Left cardiac atrium (tissue), 4 donors: ENCODE data around the gene CDSN. TPM values are rescaled to one million over a fixed set of nuclear protein-coding genes. Genes with fewer than 3 reads are reported as not detected.

Source experiments
- ATAC-seq, 2 donors: fragments of 200-7000 bp; cut with Tn5 transposase; one replicate each; pipeline ENCODE4 v1.9.1; 2020; ENCODE audit warnings: mild to moderate bottlenecking in 2 of 2, moderate library complexity in 2 of 2
- DNase-seq: peaks from one replicate; pipeline ENCODE4 v3.0.0-alpha.2; 2020
- intact Hi-C, 2 donors: fragments of 100-400 bp; cut with DNase I; formaldehyde crosslinking; loops; one replicate each; pipeline versions ENCODE4 v1.14.1 to v1.15.1; 2022 to 2023
- total RNA-seq, 2 donors: library from RNA; stranded (reverse); fragmentation: NEBNext Ultra II Directional; extraction: Animal tissue kit (Norgen Biotek cat#: 25700); gene quantifications; one replicate each; pipeline ENCODE4 v1.2.1, GENCODE V29; 2021
- donor health status: DM: no; HTN: yes; CAD: no.
- donor health status: DM: no; HTN: yes; CAD: no; lungs with severe emphysema.
- donor health status: DM: yes; HTN: yes; CAD: no.
- donor health status: Dilated cardiomyopathy.

CDSN gene
- total RNA-seq, 2 donors from 2014 or later: 0.10 TPM; not detected in 1

DNA sequence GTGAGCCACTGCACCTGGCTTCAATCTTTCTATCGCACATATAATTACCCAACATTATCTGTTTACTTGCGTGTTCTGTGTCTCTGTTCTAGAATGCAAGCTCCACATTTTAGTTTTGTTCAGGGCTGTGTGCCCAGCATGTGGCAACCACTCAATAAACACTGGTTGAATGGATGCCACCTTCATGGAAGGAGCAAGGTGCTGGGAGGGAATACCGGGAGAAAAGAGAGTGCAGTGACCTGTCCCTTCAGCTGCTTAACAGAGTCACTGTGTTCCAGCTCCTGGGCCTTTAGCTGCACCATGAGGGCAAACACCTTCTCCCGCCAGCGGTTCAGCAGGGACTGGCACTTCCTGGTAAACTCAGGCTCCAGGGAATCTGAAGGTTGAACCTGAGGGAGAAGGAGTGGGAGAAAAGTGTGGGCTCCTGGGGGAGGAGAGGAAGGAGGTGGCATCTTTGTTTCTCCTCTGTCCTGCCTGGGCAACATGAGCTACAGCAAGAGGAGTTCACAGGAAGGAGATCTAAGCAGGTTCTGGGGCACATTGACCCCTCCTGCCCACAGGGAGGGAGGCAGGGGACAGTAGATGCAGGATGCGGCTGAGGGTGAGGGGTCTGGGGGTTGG is 29.7 kb upstream of the CDSN start:
- DNase-seq (no peak), ATAC-seq (no peak)
- intact Hi-C loops: no loop called here

DNA sequence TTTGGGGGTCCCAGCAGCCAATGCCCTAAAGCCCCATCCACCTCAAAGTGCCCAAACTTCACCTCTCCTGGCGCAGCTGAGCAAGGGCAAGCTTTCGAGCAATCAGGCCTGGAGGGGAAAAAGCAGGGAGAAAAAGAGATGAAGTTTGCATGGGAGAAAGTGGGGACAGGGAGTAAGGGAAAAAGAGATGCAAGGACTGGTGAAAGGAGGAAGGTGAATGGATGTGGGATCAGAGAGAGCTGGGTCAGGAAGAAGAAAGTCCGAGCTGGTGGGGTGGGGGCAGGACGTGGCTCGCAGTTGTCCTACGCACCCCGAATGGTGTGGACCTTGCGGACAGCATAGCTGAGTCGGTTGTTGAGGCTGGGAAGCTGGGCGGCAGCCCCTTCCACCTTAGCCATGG is 25.1 kb upstream of the CDSN start:
- intact Hi-C loops: no loop called here
- DNase-seq (no peak), ATAC-seq (no peak)

DNA sequence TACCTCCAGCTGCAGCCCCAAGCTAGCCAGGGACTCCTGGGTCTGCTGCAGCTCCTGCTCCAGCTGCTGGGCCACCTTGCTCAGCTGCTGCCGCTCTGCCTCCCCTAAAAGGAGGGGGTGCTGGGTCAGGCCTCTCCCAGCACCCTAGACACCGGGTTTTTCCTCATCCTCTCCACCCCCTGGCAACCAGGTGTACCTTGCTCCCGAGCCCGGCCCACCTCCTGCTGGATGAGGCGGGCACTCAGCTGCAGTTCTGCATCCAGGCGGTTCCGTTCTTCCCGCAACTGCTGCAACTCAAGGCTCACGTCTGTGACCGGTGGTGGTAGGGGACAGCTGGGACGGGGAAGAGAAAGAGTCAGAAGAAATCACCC is 24.7 kb upstream of the CDSN start:
- no peak for ATAC-seq
- intact Hi-C loops: no loop called here
- no peak for DNase-seq

DNA sequence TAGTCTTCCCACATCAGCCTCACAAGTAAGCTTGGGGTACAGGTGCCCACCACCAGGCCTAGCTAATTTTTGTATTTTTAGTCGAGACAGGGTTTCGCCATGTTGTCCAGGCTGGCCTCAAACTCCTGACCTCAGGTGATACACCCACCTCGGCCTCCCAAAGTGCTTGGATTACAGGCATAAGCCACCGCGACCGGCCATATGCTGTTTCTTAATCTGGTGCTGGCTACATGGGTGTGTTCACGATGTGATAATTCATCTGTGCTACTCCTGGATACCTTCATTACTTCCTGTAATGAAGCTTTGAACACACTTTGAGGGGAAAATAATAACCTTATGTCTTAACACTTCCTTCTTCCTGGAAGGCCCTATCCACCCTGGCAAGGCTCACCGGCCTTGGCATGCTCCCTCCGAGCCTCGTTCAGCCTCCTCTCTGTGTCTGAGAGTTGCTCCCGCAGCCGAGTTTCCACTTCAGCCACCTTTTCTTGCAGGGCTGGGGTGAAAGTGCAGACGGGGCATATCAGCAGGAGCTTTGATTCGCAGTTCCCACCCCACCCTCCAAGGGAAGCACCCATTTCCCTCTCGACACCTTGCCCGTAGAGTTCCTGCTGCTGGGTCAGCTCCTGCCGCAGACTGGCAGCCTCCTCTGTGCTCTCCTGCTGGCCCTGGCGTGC is 24.2 kb upstream of the CDSN start:
- DNase-seq (no peak), ATAC-seq (no peak)
- intact Hi-C loops: no loop called here

DNA sequence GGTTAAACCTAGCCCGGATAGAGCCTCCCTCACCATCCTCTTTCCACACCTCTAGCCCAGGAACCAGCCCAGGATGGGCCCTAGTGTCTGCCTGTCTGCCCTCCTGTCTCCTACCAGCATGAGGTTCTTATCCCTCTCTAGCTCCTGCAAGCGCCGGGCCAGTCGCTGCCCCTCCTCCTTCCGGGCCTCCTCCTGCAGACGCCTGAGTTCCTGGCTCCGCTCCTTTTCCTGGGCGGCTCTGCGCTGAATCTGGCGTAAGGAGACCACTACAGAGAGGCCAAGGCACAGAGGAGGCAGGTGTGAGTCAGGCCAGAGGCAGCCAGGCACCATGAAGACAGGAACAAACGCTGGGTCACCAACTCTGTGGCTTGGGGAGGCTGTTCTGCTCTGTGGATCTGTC is 22.9 kb upstream of the CDSN start:
- intact Hi-C loops: no loop called here
- DNase-seq (peak; percentile 81), ATAC-seq (peak; percentile 55 to 90)

DNA sequence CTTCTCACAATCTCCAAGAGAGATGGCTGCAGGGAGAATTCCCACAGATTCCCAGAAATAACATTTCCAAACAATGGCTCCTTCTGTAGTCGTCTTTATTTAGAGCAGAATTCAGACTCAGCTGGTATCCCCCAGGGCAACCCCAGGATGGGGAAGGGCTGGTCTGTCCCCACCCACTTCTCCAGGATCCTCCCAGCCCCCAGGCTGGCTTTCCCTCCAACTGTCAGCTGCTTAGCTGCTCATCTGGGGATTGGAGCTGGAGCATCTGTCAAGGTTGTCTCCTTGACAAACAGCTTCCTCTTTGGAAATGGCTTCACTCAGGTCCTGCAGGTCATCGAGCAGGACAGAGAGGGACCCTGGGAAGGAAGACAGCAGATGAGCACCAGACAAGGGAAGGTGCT is 22.1 kb upstream of the CDSN start:
- no peak for DNase-seq
- intact Hi-C loops: no loop called here
- ATAC-seq: peak in 1 of 2 donors; percentile 19

DNA sequence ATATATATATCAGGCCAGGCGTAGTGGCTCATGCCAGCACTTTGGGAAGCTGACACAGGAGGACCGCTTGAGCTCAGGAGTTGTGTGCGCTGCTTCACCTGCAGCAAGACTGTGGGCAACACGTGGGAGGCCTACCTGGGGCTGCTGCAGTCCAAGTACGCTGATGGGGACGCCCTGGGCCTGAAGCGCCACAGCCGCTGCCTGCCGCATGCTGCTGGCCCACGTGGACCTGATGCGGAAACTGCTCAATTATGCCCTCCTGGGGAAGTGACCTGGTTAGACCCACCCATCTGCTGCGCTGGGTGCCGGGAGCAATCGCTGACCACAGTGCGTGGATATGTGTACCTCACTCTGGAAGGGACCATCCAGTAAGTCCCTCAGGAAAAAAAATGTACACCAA is 20.4 kb upstream of the CDSN start:
- DNase-seq: no peak
- intact Hi-C loops: no loop called here

DNA sequence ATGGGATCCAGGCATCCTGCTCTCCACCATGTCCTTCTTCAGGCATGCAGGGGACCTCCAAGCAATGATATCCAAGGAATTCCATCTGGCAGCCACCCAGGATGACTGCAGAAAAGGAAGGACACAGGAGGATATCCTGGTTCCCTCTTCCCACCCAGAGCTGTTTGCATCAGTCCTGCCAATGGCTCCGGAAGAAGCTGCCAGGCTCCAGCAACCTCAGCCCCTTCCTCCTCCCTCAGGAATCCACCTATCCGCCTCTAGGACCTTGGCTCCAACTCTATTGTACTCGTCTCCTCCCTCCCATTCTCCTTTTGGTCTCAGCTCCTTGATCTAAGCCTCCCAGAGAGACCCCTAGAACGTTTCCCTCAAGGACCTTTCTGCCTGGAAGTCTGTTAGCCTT is 19.4 kb upstream of the CDSN start:
- intact Hi-C loops: loop anchor here (2.0 to 5.0 kb wide), 2 partner anchors 53 to 228 kb away; no protein-coding TSS in a partner anchor
- no peak for DNase-seq
- no peak for ATAC-seq

More for the DNA sequence above, 20.4 kb upstream of the CDSN start:
- no peak for ATAC-seq

DNA sequence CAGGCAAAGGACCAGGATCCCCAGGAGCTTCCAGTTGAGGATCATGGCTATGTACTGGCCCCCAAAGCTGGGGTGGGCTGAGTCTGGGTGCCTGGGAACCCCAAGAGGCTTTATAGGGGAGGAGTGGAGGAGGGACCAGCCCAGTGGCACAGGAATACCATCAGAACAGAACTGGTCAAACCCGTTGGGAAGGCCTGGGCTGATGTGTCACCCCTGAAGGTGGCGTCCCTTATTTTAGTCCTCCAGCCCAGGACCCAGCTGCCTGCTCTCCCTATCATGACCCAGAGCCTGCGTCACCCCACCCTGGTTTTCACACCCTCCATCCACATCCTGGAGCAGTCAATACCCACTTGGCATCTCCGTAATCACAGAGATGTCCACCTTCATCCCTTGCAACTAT is 18.7 kb upstream of the CDSN start, which contains the start of gene PSORS1C2:
TSS of gene PSORS1C2 (minus strand) at position 85 of the 400 bp plus-strand sequence. CDS start at position 45, 40 bp downstream.
- DNase-seq (no peak), ATAC-seq (no peak)
- intact Hi-C loops: loop anchor here (2.0 to 5.0 kb wide), 2 partner anchors 54 to 228 kb away; no protein-coding TSS in a partner anchor

DNA sequence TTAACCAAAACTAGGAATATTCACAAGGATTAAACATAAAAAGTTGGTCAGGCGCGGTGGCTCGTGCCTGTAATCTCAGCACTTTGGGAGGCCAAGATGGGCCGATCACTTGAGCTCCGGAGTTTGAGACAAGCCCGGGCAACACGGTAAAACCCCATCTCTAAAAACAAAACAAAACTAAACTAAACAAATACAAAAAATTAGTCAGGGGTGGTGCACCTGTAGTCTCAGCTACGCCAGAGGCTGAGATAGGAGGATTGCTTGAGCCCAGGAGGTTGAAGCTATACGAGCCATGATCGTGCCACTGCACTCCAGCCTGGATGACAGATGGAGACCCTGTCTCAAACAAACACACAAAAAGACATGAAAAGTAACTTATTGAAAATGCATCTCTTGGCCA is 15.5 kb upstream of the CDSN start:
- intact Hi-C loops: loop anchor here (2.0 to 5.0 kb wide), 2 partner anchors 57 to 232 kb away; no protein-coding TSS in a partner anchor
- DNase-seq (no peak), ATAC-seq (no peak)

DNA sequence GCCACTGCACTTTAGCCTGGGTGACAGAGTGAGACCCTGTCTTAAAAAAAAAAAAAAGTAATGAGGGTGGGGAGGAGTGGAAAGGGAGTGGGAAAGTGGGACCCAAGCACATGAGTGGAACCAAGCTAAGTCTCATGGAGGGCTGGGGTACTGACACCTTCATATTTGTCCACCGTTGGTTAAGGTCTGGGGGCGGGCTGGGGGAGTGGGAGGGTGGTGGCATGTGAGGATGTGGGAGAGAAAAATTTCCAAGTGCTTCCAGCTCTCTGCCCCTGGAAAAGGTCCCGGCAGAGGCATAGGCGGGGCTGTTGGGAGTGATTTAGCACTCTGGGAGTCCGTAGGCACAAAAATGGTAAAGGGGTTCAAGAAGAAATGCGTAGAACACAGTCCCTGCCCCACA is 12.6 kb upstream of the CDSN start:
- ATAC-seq (no peak), DNase-seq (no peak)
- intact Hi-C loops: no loop called here

DNA sequence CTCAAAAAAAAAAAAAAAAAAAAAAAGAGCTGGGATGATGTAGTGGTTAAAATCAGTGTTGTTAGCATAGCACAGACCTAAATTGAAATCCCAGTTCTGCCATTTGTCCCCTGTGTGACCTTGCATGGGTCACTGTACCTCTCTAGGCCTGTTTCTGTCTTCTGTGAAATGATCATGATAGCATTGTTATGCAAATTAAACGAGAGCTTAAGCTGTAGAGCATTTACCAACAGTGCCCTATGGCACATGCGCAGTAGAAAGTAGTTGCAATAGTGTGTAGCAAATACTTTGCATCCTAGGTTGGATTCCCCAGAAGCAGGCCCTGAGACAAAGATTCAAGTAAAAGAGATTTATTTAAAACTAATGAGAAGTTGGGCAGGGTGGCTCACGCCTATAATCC is 11.3 kb upstream of the CDSN start:
- ATAC-seq: no peak
- intact Hi-C loops: no loop called here
- no peak for DNase-seq

DNA sequence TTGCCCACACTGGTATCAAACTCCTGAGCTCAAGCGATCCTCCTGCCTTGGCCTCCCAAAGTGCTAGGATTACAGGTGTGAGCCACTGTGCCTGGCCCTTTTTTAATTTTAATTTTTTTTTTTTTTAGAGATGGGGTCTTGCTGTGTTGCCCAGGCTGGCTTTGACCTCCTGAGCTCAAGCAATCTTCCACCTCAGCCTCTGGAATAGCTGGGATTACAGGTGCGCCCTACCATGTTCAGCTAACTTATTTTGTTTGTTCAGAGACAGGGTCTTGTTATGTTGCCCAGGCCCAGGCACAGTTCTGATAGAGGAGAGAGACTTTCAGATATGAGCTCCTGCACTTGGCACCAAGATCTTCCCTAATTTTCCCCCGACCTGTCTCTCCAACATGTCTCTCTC is 10.5 kb upstream of the CDSN start:
- no peak for ATAC-seq
- intact Hi-C loops: no loop called here
- DNase-seq: no peak

DNA sequence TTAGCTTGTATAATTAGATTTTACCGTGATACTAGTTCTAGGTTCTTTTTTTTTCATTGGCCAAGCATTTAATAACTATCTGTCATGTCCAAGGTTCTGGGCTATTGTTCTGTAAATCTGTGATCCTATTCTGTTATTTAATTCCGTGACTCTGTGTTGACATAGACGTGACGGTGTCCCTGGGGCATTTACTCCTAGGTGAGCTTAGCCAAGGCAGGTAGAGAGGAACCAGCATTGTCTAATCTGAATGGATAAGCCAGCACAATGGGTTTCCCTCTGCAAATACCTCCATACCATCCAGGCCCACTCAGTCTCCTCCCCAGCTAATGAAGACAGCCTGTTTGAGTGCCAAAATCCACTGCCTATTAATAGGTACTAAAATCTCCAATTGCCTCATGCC is 8.9 kb upstream of the CDSN start:
- ATAC-seq: no peak
- intact Hi-C loops: no loop called here
- no peak for DNase-seq

DNA sequence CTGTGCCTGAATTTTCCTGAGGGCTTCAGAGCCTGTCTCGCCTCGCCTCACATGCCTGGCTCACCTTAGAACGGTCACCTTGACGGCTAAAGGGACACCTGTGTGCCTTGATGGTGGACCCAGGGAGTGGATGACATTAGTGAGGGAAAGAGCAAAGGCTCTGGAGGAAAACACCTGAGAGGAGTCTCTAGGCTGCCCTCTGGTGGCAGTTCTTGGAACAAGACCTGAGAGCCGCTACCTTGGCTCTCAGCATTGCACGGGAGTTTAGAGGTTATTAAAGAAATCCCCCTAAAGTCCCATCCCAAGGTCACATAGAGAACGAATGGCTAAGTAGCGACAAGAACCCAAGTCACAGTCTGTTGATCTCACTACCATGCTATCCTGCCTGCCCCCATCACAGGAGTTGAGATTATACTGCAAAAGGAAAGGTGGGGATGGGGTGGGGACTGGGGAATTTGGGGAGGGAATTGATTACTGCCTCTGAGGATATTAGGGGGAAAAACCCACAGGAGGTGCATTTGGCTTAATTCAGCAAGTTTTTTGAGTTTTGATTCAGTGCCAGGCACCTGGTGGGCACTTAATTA is 7.9 kb upstream of the CDSN start:
- DNase-seq (peak; percentile 60), ATAC-seq (no peak)
- intact Hi-C loops: no loop called here

DNA sequence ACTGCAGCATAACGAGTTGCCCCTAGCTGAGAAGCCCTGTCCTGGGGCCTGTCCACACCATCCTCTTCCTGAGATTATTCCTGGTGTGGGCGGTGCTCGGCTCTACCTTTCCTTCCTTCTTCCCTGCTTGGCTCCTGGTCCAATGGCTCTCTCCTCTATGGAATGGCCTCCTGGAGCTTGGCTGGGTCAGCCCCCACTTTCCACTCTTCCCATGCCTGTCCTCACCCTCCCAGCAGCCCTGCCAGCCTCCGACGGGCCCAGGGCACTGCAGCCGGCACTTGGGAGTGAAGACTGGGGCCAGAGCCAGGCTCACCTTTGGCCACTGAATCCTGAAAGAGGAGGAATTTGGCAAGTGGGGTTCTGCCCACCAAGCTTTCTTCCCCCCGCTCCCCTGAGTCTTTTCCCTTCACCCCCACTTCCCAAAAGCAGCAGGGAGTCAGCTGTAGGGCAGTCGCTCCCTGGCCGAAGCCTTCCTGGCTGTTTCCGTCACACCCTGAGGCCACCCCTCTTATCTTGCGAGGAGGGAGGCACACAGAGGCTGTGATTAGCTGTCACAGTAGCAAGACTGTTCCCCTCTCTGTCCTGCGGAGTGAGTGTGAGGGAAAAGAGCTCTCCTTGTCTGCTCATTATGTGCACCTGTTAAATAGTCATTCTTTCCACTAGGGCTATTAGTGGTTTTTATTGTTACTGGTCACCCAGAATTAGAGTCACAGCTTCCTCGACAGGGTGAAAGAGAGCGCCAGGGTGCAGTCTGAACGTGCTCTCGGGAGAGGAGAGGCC is 6.3 kb upstream of the CDSN start:
- intact Hi-C loops: no loop called here
- ATAC-seq: peak in 1 of 2 donors; percentile 48
- no peak for DNase-seq

DNA sequence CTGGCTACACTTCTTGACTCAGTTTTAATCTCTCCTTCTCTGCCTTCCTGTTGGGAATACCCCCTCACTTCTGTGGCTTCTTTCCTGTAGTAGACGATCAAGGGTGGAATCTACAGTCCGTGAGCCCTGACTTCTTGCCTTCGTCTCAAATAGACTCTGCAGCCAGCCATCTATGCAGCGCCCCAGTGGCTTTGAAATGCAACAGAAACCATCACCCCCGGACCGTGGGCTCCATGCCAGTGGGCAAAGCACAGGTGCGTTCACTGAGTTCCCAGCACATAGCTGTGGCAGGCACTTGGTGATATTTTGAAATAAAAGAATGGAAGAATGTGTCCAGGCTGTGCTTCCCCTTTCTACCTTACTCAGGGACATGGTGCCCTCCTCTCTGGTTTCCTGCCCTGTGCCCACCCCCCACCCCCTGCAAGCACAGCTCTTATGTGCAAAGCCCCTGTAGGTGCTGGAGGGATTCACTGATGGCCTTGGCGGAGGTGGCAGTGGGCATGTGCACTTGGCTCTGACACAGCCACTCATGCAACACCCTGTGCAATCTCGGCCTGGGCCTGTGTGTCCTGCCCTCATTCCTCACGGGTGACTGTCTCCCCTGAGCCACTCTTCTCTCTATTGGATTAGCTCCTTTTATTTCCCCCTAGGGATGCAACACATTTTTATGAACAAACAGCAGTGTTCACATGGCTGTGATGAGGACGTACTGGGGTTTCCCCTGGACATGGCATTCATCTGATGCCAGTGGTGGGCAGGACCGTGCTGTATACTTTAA is 5.5 kb upstream of the CDSN start:
- intact Hi-C loops: no loop called here
- DNase-seq: peak; percentile 58
- peak; percentile 62 to 69 for ATAC-seq

DNA sequence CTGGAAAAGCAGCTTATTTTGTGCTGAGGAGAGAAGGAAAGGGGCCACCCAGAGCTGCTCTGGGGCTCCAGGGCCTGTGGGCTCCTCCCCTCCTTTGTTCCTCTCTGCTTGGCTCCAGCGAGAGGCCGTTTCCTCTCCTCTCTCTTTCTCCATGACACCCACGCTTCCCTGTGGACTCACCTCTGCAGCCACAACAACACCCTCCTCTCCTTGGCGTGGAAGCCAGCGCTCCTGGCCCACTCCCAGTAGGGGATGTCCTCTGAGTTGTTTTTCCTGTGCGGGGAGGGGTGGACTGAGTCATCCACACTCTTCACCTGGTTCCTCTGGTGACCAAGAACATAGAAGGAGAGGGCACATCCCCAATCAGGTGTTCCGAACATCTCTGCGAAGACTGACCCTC is 4.9 kb upstream of the CDSN start:
- peak; percentile 8 to 57 for ATAC-seq
- DNase-seq: peak; percentile 49
- intact Hi-C loops: no loop called here
